IPS-15b (cell line): ENCODE measurements around the gene SMAD6.

Experiments
- H3K27me3 ChIP-seq: one replicate; pipeline ENCODE4 v1.6.1; 2013; ENCODE audit warnings: low read length; ENCODE audit not compliant: control insufficient read depth, insufficient read depth
- H3K36me3 ChIP-seq: one replicate; pipeline ENCODE4 v1.6.1; 2013; ENCODE audit warnings: low read length; ENCODE audit not compliant: control insufficient read depth, insufficient read depth
- H3K4me1 ChIP-seq: one replicate; pipeline ENCODE4 v1.6.1; 2013; ENCODE audit warnings: mild to moderate bottlenecking, low read length; ENCODE audit not compliant: control insufficient read depth, insufficient read depth
- H3K4me3 ChIP-seq: one replicate; pipeline ENCODE4 v1.5.1; 2013; ENCODE audit warnings: low read depth, low read length
- H3K9ac ChIP-seq: one replicate; pipeline ENCODE4 v1.6.1; 2013; ENCODE audit warnings: low read depth, mild to moderate bottlenecking, low read length
- H3K9me3 ChIP-seq: one replicate; pipeline ENCODE4 v1.6.1; 2013; ENCODE audit warnings: mild to moderate bottlenecking, low read length; ENCODE audit not compliant: control insufficient read depth, insufficient read depth

The SMAD6 gene

DNA sequence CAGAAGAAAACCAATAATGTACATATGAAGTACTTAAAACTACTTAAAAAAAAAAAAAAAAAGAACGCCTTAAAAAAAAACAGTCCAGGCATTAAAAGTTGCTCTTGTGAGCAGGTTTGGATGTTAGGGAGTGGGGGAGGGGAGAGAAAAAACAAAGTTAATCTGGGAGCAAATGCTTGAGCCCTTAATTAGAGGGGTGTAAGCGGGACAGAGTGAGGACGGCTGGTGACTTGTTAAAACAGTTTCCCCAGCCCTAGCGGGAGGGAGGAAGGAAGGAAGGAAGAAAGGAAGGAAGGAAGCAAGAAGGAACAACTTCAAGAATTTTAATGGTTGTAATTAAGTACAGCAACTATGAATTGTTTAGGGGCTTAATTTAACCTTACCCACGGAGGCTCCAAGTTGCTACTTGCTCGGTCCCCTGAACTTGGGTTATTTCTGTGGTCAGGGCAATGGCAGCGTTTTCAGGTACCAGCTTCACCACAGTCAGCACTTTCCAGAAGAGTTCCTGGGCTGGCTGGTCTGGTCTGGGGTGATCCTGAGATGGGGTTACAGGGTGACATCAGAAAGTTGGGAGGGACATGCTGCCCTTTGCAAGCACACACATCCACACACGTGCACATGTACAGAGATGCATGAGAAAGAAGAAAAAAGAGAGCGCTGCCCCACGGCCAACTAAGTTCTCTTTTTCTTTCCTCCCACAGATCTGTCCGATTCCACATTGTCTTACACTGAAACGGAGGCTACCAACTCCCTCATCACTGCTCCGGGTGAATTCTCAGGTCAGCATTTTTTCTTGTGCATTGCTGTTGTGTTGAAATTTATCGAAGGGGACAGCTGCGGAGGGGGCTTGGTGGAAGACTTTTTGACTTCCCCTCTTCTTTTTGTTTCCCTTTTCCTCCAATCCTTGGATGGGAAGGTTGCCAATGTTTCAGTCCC lies 14.0 kb downstream of the SMAD6 start:
- no peak overlapping the region for H3K9ac ChIP-seq
- no peaks in the 10 kb centered on the region for H3K27me3 ChIP-seq
- no peaks in the 10 kb centered on the region for H3K9me3 ChIP-seq
- H3K4me1 ChIP-seq: peaks cover 9% of the 10 kb centered on the region
- peaks cover 5% of the 10 kb centered on the region for H3K36me3 ChIP-seq
- H3K4me3 ChIP-seq: no peak overlapping the region

DNA sequence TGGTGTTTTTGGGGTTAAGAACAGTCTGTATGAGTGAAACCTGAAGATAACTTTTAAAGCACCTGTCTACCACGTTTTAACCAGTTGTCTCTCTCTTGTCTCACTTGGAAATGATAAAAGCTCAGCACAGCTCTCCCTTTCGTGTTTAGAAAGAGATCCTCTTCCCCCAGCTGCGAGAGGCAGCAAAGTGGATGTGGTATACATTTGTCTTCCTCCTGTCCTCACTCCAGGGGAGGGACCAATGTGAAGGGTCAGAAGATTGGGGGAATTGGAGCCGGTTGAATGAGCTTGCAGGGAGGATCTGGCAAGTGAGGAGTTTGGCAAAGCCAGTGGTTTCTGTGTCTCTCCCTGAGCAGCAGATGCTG lies 14.6 kb downstream of the SMAD6 start:
- Histone ChIP-seq H3K36me3 (peaks cover 5% of the 10 kb centered on the region), H3K27me3 (no peaks in the 10 kb centered on the region), H3K9me3 (no peaks in the 10 kb centered on the region), H3K4me1 (peaks cover 9% of the 10 kb centered on the region), H3K9ac (no peak overlapping the region), H3K4me3 (no peak overlapping the region)

GRCh38 chr15:66718220-66718988 lies 16.4 kb downstream of the SMAD6 start:
- Histone ChIP-seq H3K36me3 (peaks cover 5% of the 10 kb centered on the region), H3K4me3 (no peak overlapping the region), H3K9me3 (no peaks in the 10 kb centered on the region), H3K9ac (no peak overlapping the region), H3K4me1 (peaks cover 9% of the 10 kb centered on the region), H3K27me3 (no peaks in the 10 kb centered on the region)

- Histone ChIP-seq H3K27me3 (no peaks in the 10 kb centered on the region), H3K9me3 (no peaks in the 10 kb centered on the region), H3K4me3 (no peak overlapping the region), H3K36me3 (peaks cover 5% of the 10 kb centered on the region), H3K4me1 (peaks cover 9% of the 10 kb centered on the region), H3K9ac (no peak overlapping the region)
Observed at GRCh38 chr15:66719471-66719870, 17.4 kb downstream of the SMAD6 start.

DNA sequence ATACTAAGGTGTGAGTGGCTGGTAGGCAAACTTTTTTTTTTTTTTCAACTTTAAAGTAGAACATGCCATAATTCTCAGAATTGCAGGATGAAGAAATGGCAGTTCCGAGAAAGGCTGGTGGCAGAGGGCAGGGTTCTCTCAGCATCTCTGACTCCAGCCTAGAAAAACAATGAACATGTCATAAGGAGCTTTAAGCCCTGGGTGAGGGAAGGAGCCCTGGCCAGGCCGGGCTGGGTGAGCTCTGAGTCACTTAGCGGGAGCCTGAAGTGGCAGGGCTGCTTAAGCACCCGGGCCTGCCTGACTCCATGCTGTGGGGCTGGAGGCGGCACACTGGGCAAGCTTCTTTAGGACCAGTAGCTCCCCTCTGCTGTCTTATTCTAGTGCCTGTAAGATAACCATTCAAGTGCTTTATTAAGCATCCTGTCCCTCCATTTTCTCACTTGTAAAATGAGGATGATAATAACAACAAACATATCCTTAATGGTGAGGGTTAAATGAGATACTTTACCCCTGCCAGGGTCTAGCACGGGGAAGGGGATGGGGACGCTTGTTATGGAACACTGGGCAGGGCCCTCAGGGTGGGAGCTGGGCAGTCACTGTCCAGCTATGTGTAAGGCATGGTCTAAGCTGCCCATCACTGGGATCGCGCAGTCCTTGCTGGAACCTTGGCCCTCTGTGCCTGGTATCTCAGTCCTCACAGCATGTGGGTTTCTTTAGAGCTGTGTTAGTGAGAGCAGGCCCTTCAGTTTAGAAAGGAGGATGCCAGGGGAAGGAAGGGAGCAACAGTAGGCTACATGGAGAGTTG lies 18.4 kb downstream of the SMAD6 start:
- Histone ChIP-seq H3K9me3 (no peaks in the 10 kb centered on the region), H3K36me3 (peaks cover 5% of the 10 kb centered on the region), H3K4me1 (peaks cover 5% of the 10 kb centered on the region), H3K27me3 (no peaks in the 10 kb centered on the region), H3K9ac (no peak overlapping the region), H3K4me3 (no peak overlapping the region)

DNA sequence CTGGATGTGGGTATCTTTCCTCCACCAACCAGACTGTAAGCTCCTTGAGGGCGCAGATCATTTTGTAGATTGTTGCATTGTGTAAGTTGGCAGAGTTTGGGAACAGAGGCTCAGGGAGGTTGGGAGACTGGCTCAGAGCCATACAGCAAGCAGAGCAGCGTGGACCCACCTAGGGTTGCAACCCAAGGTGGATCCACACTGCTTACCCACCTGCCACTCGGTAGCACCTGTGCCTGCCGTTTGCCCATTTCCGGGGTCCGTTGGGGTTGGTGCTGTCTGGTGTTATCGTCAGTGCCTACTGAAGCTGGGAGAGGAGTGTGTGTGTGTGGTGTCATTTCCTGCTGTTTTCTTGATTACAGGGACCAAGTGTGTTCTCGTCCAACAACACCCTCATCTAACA lies 19.0 kb downstream of the SMAD6 start:
- Histone ChIP-seq H3K27me3 (no peaks in the 10 kb centered on the region), H3K4me1 (no peaks in the 10 kb centered on the region), H3K36me3 (peaks cover 5% of the 10 kb centered on the region), H3K9ac (no peak overlapping the region), H3K4me3 (no peak overlapping the region), H3K9me3 (no peaks in the 10 kb centered on the region)

DNA sequence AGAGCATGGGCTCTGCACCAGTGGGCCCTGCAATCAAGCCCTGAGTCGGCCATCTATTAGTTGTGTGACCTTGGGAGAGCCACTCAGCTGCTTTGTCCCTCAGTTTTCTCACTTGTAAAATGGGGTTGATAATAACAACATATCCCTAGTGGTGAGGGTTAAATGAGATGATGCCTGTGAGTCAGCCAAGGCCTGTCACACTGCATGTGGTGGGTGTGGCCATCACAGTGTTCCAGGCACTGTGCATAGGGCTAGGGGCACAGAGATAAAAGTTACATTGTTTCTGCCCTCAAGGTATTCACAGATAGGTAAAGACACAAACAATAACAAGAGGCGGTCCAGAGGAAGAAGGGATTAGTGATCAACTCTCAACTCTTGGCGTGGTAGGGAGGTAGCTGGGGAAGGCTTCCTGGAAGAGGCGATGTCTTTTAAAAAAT lies 19.5 kb downstream of the SMAD6 start:
- peaks cover 5% of the 10 kb centered on the region for H3K36me3 ChIP-seq

DNA sequence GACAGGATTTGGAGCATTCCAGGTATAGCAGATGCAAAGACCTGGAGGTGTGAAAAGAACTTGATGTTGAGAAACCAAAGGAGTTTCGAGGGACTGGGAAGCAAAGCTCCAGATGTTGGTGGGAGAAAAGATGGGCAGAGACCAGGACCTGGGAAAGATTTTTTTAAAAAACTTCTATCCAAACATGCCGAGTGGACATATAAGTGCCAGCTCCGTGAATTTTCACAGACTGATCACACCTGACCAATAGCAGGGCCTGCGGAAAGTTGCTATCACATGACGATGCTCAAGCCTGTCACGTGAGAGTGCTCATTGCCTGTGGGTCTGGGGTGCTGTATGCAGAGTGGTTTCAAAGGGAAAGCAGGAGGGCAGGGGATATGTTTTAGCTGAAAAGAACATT lies 19.9 kb downstream of the SMAD6 start:
- H3K9me3 ChIP-seq: no peaks in the 10 kb centered on the region
- H3K4me3 ChIP-seq: no peak overlapping the region
- H3K27me3 ChIP-seq: no peaks in the 10 kb centered on the region
- H3K4me1 ChIP-seq: no peaks in the 10 kb centered on the region
- H3K9ac ChIP-seq: no peak overlapping the region
- H3K36me3 ChIP-seq: peaks cover 4% of the 10 kb centered on the region

More for the DNA sequence above, 19.5 kb downstream of the SMAD6 start:
- H3K9ac ChIP-seq: no peak overlapping the region
- no peaks in the 10 kb centered on the region for H3K9me3 ChIP-seq
- H3K27me3 ChIP-seq: no peaks in the 10 kb centered on the region
- no peaks in the 10 kb centered on the region for H3K4me1 ChIP-seq
- no peak overlapping the region for H3K4me3 ChIP-seq

DNA sequence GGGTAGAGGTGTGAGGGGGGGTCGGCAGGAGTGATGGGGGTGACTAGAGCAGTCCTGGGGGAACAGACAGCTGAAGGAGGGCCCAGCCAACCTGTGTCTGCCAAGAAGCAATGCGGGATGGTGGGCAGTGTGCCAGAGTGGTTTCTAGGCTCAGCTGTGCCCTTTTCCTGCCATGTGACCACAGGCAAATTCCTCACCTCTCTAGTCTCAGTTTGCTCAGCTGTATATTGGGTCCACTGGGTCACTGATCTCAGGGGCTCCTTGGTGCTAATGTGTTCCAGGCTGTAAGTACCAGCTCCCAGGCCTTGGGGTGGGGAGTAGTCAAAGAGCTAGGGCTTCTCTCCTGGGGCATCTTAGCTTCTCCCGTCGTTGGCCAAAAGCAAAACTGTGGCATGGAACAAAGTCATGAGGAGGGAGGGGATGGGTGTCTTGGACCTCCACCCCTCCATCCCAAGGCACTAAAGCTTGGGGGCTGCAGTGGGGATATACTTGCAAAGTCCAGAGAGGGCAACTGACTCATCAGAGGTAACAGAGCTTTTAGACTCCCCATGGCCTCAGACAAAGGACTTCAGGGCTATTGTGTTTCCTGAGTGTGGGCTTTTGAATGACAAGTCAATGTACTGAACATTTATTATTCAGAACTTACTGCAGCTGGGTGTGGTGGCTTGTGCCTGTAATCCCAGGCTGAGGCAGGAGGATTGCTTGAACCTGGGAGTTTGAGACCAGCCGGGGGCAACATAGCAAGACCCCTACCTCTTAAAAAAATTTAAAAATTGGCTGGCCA lies 20.9 kb downstream of the SMAD6 start:
- H3K9me3 ChIP-seq: no peaks in the 10 kb centered on the region
- H3K27me3 ChIP-seq: no peaks in the 10 kb centered on the region
- no peak overlapping the region for H3K9ac ChIP-seq
- H3K4me1 ChIP-seq: no peaks in the 10 kb centered on the region
- no peak overlapping the region for H3K4me3 ChIP-seq
- no peaks in the 10 kb centered on the region for H3K36me3 ChIP-seq

DNA sequence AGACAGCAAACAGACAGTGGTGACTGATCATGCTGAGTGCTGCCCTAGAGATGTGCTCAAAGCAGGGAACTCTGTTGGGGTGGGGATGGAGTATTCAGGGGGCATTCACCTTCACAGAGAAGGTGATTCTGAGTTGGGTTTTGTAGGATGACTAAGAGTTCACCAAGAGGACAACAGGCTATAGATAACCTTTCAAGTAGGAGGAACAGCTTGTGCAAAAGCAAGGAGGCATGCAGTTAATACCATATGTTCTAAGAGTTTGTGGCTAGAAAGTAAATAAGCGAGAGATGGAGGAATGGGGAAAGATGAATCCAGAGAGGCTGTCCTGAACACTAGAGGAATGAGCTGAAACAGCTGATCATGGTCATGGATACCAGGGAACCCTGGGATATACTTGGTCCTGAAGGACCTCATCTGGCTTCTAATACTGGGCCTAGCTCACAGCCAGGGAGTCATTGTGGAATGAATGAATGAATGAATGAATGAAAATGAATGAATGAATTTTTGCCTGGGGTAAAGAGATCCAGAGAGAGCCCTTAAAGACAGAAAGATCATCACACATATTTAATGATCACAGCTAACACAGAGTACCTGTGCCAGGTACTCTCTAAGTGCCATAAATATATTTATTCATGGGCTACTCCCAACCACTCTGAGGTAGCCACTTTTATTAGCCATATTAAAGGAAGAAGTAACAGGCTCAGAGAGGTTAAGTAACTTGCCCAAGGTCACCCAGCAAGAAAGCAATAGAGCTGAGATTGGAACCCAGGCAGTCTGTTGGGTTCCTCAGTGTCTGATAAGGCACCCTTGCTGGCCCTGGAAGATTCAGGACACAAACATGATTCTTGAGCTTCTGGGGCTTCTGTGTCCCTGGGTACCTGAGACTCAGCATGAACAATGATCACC lies 22.0 kb downstream of the SMAD6 start:
- Histone ChIP-seq H3K9me3 (no peaks in the 10 kb centered on the region), H3K36me3 (no peaks in the 10 kb centered on the region), H3K4me1 (no peaks in the 10 kb centered on the region), H3K9ac (no peak overlapping the region), H3K27me3 (no peaks in the 10 kb centered on the region), H3K4me3 (no peak overlapping the region)
